ENCODE measurements around the gene PLD6.

GRCh38 chr17:17151962-17152361 is 54.2 kb downstream of the PLD6 start:
- TF ChIP-seq FOXK2 (IDR thresholded peaks at IDR 0.05): no peak
- TF ChIP-seq HDGF (IDR thresholded peaks at IDR 0.05; ENCODE audit: borderline replicate concordance): no peak
- TF ChIP-seq FOXM1 (IDR thresholded peaks at IDR 0.05; ENCODE audit: borderline replicate concordance): no peak
- TF ChIP-seq SUZ12 (IDR thresholded peaks at IDR 0.05): no peak
- TF ChIP-seq FOXA1 (IDR thresholded peaks at IDR 0.05): no peak
- TF ChIP-seq NFRKB (IDR thresholded peaks at IDR 0.05): no peak
- TF ChIP-seq SP1 (IDR thresholded peaks at IDR 0.05): no peak
- TF ChIP-seq BHLHE40 (IDR thresholded peaks at IDR 0.05; ENCODE audit: borderline replicate concordance): no peak
- no peak for TF ChIP-seq CTBP1 (IDR thresholded peaks at IDR 0.05; ENCODE audit: borderline replicate concordance)
- TF ChIP-seq PKNOX1 (IDR thresholded peaks at IDR 0.05): no peak
- no peak for TF ChIP-seq L3MBTL2 (conservative IDR thresholded peaks at IDR 0.05)
- TF ChIP-seq ZNF384 (IDR thresholded peaks at IDR 0.05): no peak

Measured in HEK293T (cell line).